Measurements from ENCODE around the gene CPTP.

DNA sequence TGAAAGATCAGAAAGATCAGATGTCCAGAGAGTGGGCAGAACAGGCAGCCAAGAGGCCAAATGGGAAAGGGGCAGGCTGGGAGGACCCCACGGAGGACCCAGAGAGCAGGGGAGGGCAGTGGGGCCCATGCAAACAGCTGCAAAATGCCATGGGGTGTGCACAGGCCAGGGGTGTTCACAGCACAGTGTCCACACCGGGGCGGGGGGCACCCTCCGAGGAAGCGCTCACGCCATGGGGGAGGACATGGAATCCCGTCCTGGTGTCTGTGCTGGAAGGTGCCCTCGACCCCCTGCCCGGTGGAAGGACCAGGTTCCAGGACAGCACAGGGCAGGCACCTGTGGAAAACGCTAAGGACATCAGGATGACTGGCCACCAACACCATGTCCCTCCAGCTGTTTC lies 1.6 kb upstream of the CPTP start:
- TF ChIP-seq, protein P1, sequence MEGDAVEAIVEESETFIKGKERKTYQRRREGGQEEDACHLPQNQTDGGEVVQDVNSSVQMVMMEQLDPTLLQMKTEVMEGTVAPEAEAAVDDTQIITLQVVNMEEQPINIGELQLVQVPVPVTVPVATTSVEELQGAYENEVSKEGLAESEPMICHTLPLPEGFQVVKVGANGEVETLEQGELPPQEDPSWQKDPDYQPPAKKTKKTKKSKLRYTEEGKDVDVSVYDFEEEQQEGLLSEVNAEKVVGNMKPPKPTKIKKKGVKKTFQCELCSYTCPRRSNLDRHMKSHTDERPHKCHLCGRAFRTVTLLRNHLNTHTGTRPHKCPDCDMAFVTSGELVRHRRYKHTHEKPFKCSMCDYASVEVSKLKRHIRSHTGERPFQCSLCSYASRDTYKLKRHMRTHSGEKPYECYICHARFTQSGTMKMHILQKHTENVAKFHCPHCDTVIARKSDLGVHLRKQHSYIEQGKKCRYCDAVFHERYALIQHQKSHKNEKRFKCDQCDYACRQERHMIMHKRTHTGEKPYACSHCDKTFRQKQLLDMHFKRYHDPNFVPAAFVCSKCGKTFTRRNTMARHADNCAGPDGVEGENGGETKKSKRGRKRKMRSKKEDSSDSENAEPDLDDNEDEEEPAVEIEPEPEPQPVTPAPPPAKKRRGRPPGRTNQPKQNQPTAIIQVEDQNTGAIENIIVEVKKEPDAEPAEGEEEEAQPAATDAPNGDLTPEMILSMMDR (IDR thresholded peaks at IDR 0.05; ENCODE audit: borderline replicate concordance, extremely low read depth, low read length, poor library complexity, severe bottlenecking), result no peak
- no peak for TF ChIP-seq EZH2 (IDR thresholded peaks at IDR 0.05; ENCODE audit: borderline replicate concordance, low read depth, low read length, severe bottlenecking)

Measured in DND-41 (cell line).